Vagina (tissue), 2 donors: ENCODE results near the gene GNAT1. TPM values are rescaled to one million over a fixed set of nuclear protein-coding genes. Genes with fewer than 3 reads are reported as not detected.
A peak's percentile ranks its signal among the peaks of the same experiment; 100 is the strongest.

ENCODE experiments used
- DNase-seq, 2 donors: peaks; one replicate each; pipeline ENCODE4 v3.0.0-alpha.2; 2017; ENCODE audit errors: extremely low spot score in 2 of 2
- H3K27ac ChIP-seq: fragments of 200-600 bp; sonication (generic); one replicate; pipeline ENCODE4 v1.5.1; 2019
- H3K27me3 ChIP-seq: fragments of 200-600 bp; sonication (generic); one replicate; pipeline ENCODE4 v1.5.1; 2019
- H3K36me3 ChIP-seq, 2 donors: fragments of 200-600 bp; sonication (generic); one replicate each; pipeline ENCODE4 v1.5.1; 2017 to 2019
- H3K4me1 ChIP-seq: fragments of 200-600 bp; sonication (generic); one replicate; pipeline ENCODE4 v1.5.1; 2019
- H3K4me3 ChIP-seq, 2 donors: fragments of 200-600 bp; sonication (generic); 1 replicate in 1 of 2; 2 replicates in 1 of 2; pipeline ENCODE4 v1.5.1; 2016 to 2019
- H3K9me3 ChIP-seq: fragments of 200-600 bp; sonication (generic); one replicate; pipeline ENCODE4 v1.5.1; 2019
- CTCF ChIP-seq, 3 experiments: fragments of 450-650 bp in 2 of 3; fragments of 200-600 bp in 1 of 3; sonication (generic) in 1 of 3; IDR thresholded peaks; one replicate each; pipeline ENCODE4 v1.5.1; 2017 to 2019; ENCODE audit warnings: antibody characterized with exemption in 3 of 3, mild to moderate bottlenecking in 2 of 3, moderate library complexity in 2 of 3
- POLR2A ChIP-seq, 2 donors: fragments of 450-650 bp; IDR thresholded peaks; one replicate each; pipeline ENCODE4 v1.6.1; 2017; ENCODE audit warnings: antibody characterized with exemption in 2 of 2, mild to moderate bottlenecking in 2 of 2, moderate library complexity in 2 of 2
- POLR2AphosphoS5 ChIP-seq, 2 donors: sonication (generic); formaldehyde crosslinking; IDR thresholded peaks; one replicate each; pipeline ENCODE4 v1.9.0; 2017; ENCODE audit warnings: antibody characterized with exemption in 2 of 2, mild to moderate bottlenecking in 2 of 2, low read depth in 1 of 2; ENCODE audit not compliant: insufficient read depth in 1 of 2
- intact Hi-C: fragments of 100-400 bp; cut with DNase I; formaldehyde crosslinking; loops from one replicate; pipeline ENCODE4 v1.15.1; 2023
- total RNA-seq: library from RNA; depleted of rRNA; stranded (reverse); fragments of >200 nt; gene quantifications from one replicate; pipeline ENCODE4 v1.2.3, GENCODE V29; 2016

The GNAT1 gene
- total RNA-seq, 1 donor from 2014 or later = not detected

GRCh38 chr3:50168791-50169190 lies 22.6 kb upstream of the GNAT1 start:
- H3K27ac ChIP-seq = peak overlapping the region; percentile 86

GRCh38 chr3:50169232-50169832 lies 22.1 kb upstream of the GNAT1 start:
- intact Hi-C loops = no loop called here

More at GRCh38 chr3:50168791-50169190, 22.6 kb upstream of the GNAT1 start:
- TF ChIP-seq POLR2A (IDR thresholded peaks at IDR 0.05) = no peak
- TF ChIP-seq POLR2AphosphoS5 (IDR thresholded peaks at IDR 0.05; ENCODE audit: insufficient read depth in 1 of 2, low read depth in 1 of 2) = no peak
- TF ChIP-seq CTCF (IDR thresholded peaks at IDR 0.05) = no peak
- Histone ChIP-seq H3K4me1 (peaks cover 90% of the 10 kb centered on the region), H3K36me3 (peaks cover 0 to 1% of the 10 kb centered on the region in 2 donors), H3K9me3 (no peaks in the 10 kb centered on the region), H3K27me3 (no peaks in the 10 kb centered on the region), H3K4me3 (no peak overlapping the region)
- no peak for DNase-seq
- intact Hi-C loops = no loop called here

GRCh38 chr3:50169858-50170257 lies 21.6 kb upstream of the GNAT1 start:
- Histone ChIP-seq H3K9me3 (no peaks in the 10 kb centered on the region), H3K36me3 (peaks cover 0 to 12% of the 10 kb centered on the region in 2 donors), H3K27ac (peak overlapping the region; percentile 86), H3K4me1 (peaks cover 80% of the 10 kb centered on the region), H3K27me3 (no peaks in the 10 kb centered on the region), H3K4me3 (no peak overlapping the region)
- no peak for TF ChIP-seq POLR2A (IDR thresholded peaks at IDR 0.05)
- no peak for TF ChIP-seq POLR2AphosphoS5 (IDR thresholded peaks at IDR 0.05; ENCODE audit: insufficient read depth in 1 of 2, low read depth in 1 of 2)
- TF ChIP-seq CTCF (IDR thresholded peaks at IDR 0.05) = no peak
- intact Hi-C loops = no loop called here
- DNase-seq = no peak

More at GRCh38 chr3:50169232-50169832, 22.1 kb upstream of the GNAT1 start:
- H3K9me3 ChIP-seq = no peaks in the 10 kb centered on the region
- TF ChIP-seq POLR2A (IDR thresholded peaks at IDR 0.05) (no peak), POLR2AphosphoS5 (IDR thresholded peaks at IDR 0.05; ENCODE audit: insufficient read depth in 1 of 2, low read depth in 1 of 2) (no peak), CTCF (IDR thresholded peaks at IDR 0.05) (no peak)
- H3K36me3 ChIP-seq = peaks cover 0 to 7% of the 10 kb centered on the region in 2 donors
- no peak for DNase-seq
- H3K27me3 ChIP-seq = no peaks in the 10 kb centered on the region
- no peak overlapping the region for H3K4me3 ChIP-seq
- peak overlapping the region; percentile 86 for H3K27ac ChIP-seq
- peaks cover 85% of the 10 kb centered on the region for H3K4me1 ChIP-seq

GRCh38 chr3:50170689-50171088 lies 20.7 kb upstream of the GNAT1 start:
- TF ChIP-seq POLR2A (IDR thresholded peaks at IDR 0.05) (no peak), CTCF (IDR thresholded peaks at IDR 0.05) (no peak), POLR2AphosphoS5 (IDR thresholded peaks at IDR 0.05; ENCODE audit: insufficient read depth in 1 of 2, low read depth in 1 of 2) (peak in 1 of 2 donors; percentile 43)
- Histone ChIP-seq H3K4me1 (peaks cover 71% of the 10 kb centered on the region), H3K4me3 (no peak overlapping the region), H3K27ac (peak overlapping the region; percentile 86), H3K36me3 (peaks cover 0 to 20% of the 10 kb centered on the region in 2 donors), H3K27me3 (no peaks in the 10 kb centered on the region), H3K9me3 (no peaks in the 10 kb centered on the region)
- DNase-seq = no peak
- intact Hi-C loops = no loop called here

GRCh38 chr3:50171540-50172301 lies 19.7 kb upstream of the GNAT1 start:
- H3K9me3 ChIP-seq = no peaks in the 10 kb centered on the region
- TF ChIP-seq POLR2A (IDR thresholded peaks at IDR 0.05) = no peak
- TF ChIP-seq POLR2AphosphoS5 (IDR thresholded peaks at IDR 0.05; ENCODE audit: insufficient read depth in 1 of 2, low read depth in 1 of 2) = no peak
- no peak for TF ChIP-seq CTCF (IDR thresholded peaks at IDR 0.05)

More at GRCh38 chr3:50171540-50172301, 19.7 kb upstream of the GNAT1 start:
- no peak for DNase-seq
- intact Hi-C loops = no loop called here
- H3K4me1 ChIP-seq = peaks cover 61% of the 10 kb centered on the region
- peaks cover 0 to 24% of the 10 kb centered on the region in 2 donors for H3K36me3 ChIP-seq
- H3K27me3 ChIP-seq = no peaks in the 10 kb centered on the region
- H3K27ac ChIP-seq = peak overlapping the region; percentile 86
- H3K4me3 ChIP-seq = no peak overlapping the region
